HepG2 (cell line): Measurements from ENCODE around the gene SQSTM1. TPM values are rescaled to one million over a fixed set of nuclear protein-coding genes. Genes with fewer than 3 reads are reported as not detected.

ENCODE experiments used
- AGO2 ChIP-seq: fragments of 200-400 bp; formaldehyde crosslinking; optimal IDR thresholded peaks from 2 replicates; pipeline ENCODE3; 2017; ENCODE audit warnings: mild to moderate bottlenecking, low read depth, low read length, moderate library complexity
- ATF7 ChIP-seq, 2 experiments: fragments of 450-650 bp in 1 of 2; sonication (generic) in 1 of 2; formaldehyde crosslinking in 1 of 2; IDR thresholded peaks; 2 replicates each; pipeline versions ENCODE4 v1.4.0 to v1.6.1; 2016 to 2020; ENCODE audit warnings: antibody characterized with exemption in 1 of 2, mild to moderate bottlenecking in 1 of 2, missing genetic modification reagents in 1 of 2
- ELF3 ChIP-seq: IDR thresholded peaks from 2 replicates; pipeline ENCODE4 v1.6.1; 2016; ENCODE audit warnings: missing genetic modification reagents, missing compliant biosample characterization
- GATAD1 ChIP-seq: IDR thresholded peaks from 2 replicates; pipeline ENCODE4 v1.6.1; 2016; ENCODE audit warnings: missing genetic modification reagents, missing compliant biosample characterization
- HNRNPUL1 ChIP-seq: fragments of 200-400 bp; formaldehyde crosslinking; IDR thresholded peaks from 2 replicates; pipeline ENCODE4 v1.6.1; 2017; ENCODE audit warnings: low read depth, mild to moderate bottlenecking, low read length, moderate library complexity
- KLF6 ChIP-seq: IDR thresholded peaks from 2 replicates; pipeline ENCODE4 v1.8.0; 2016; ENCODE audit warnings: missing biosample characterization, missing genetic modification reagents
- MLLT10 ChIP-seq: sonication (generic); formaldehyde crosslinking; IDR thresholded peaks from 2 replicates; pipeline ENCODE4 v1.4.0; 2020; ENCODE audit warnings: missing genetic modification reagents
- PAX8 ChIP-seq: sonication (generic); formaldehyde crosslinking; IDR thresholded peaks from 2 replicates; pipeline ENCODE4 v1.8.0; 2022; ENCODE audit warnings: mild to moderate bottlenecking, missing genetic modification reagents, borderline replicate concordance
- PHF21A ChIP-seq: sonication (generic); formaldehyde crosslinking; IDR thresholded peaks from 2 replicates; pipeline ENCODE4 v1.5.0; 2020; ENCODE audit warnings: mild to moderate bottlenecking, missing genetic modification reagents
- PRPF4 ChIP-seq: fragments of 200-400 bp; formaldehyde crosslinking; IDR thresholded peaks from 2 replicates; pipeline ENCODE4 v1.6.1; 2016; ENCODE audit warnings: low read length, low read depth; ENCODE audit not compliant: poor library complexity, severe bottlenecking
- SATB2 ChIP-seq: sonication (generic); formaldehyde crosslinking; IDR thresholded peaks from 2 replicates; pipeline ENCODE4 v1.5.0; 2020; ENCODE audit warnings: missing genetic modification reagents
- SNAPC2 ChIP-seq: sonication (generic); formaldehyde crosslinking; IDR thresholded peaks from 2 replicates; pipeline ENCODE4 v1.8.1; 2022; ENCODE audit warnings: mild to moderate bottlenecking, missing genetic modification reagents
- ZNF451 ChIP-seq: sonication (generic); formaldehyde crosslinking; IDR thresholded peaks from 2 replicates; pipeline ENCODE4 v1.5.0; 2020; ENCODE audit warnings: mild to moderate bottlenecking, missing genetic modification reagents
- ZNF629 ChIP-seq: sonication (generic); formaldehyde crosslinking; conservative IDR thresholded peaks from 2 replicates; pipeline ENCODE4 v1.5.0; 2020; ENCODE audit warnings: missing genetic modification reagents
- polyA plus RNA-seq, 8 experiments: library from polyadenylated mRNA; depleted of rRNA in 3 of 8; stranded (reverse) in 7 of 8; unstranded in 1 of 8; fragments of >200 nt; fragmentation: Illumina TruSeq in 4 of 8; extraction: Trizol in 4 of 8; gene quantifications; 2 replicates each; pipeline versions ENCODE4 v1.2.1 to v1.2.3, GENCODE V29; 2011 to 2016; ENCODE audit warnings: low read depth in 4 of 8, missing spikeins in 1 of 8, mixed read lengths in 1 of 8; ENCODE audit not compliant: insufficient read depth in 1 of 8
- total RNA-seq, 5 experiments: library from RNA; depleted of rRNA; stranded (reverse); fragments of >200 nt; fragmentation: Illumina TruSeq; extraction: Trizol; gene quantifications; 2 replicates each; pipeline ENCODE4 v1.2.3, GENCODE V29; 2016; ENCODE audit warnings: low read depth in 1 of 5
- TF ChIP-seq, protein P1 (sequence below): sonication (generic); formaldehyde crosslinking; IDR thresholded peaks from 2 replicates; pipeline ENCODE4 v1.5.0; 2020; ENCODE audit warnings: mild to moderate bottlenecking, missing genetic modification reagents
- TF ChIP-seq, protein P2 (sequence below): sonication (generic); formaldehyde crosslinking; IDR thresholded peaks from 2 replicates; pipeline ENCODE4 v1.5.1; 2020; ENCODE audit warnings: missing genetic modification reagents, mild to moderate bottlenecking, borderline replicate concordance
- TF ChIP-seq, protein P3 (sequence below): sonication (generic); formaldehyde crosslinking; IDR thresholded peaks from 2 replicates; pipeline ENCODE4 v1.5.0; 2020; ENCODE audit warnings: missing genetic modification reagents
- TF ChIP-seq, protein P4 (sequence below): sonication (generic); formaldehyde crosslinking; IDR thresholded peaks from 2 replicates; pipeline ENCODE4 v1.5.0; 2020; ENCODE audit warnings: missing genetic modification reagents, mild to moderate bottlenecking, borderline replicate concordance
- TF ChIP-seq, protein P5 (sequence below): IDR thresholded peaks from 2 replicates; pipeline ENCODE4 v1.6.1; 2016
- TF ChIP-seq, protein P6 (sequence below): sonication (generic); formaldehyde crosslinking; IDR thresholded peaks from 2 replicates; pipeline ENCODE4 v1.4.0; 2020; ENCODE audit warnings: missing genetic modification reagents

SQSTM1 gene
- total and polyA plus RNA-seq, 2 of the 13 experiments (the other 11 are each of a cell fraction or from before 2014, with no cell fraction given) = 90.9 to 160 TPM

DNA sequence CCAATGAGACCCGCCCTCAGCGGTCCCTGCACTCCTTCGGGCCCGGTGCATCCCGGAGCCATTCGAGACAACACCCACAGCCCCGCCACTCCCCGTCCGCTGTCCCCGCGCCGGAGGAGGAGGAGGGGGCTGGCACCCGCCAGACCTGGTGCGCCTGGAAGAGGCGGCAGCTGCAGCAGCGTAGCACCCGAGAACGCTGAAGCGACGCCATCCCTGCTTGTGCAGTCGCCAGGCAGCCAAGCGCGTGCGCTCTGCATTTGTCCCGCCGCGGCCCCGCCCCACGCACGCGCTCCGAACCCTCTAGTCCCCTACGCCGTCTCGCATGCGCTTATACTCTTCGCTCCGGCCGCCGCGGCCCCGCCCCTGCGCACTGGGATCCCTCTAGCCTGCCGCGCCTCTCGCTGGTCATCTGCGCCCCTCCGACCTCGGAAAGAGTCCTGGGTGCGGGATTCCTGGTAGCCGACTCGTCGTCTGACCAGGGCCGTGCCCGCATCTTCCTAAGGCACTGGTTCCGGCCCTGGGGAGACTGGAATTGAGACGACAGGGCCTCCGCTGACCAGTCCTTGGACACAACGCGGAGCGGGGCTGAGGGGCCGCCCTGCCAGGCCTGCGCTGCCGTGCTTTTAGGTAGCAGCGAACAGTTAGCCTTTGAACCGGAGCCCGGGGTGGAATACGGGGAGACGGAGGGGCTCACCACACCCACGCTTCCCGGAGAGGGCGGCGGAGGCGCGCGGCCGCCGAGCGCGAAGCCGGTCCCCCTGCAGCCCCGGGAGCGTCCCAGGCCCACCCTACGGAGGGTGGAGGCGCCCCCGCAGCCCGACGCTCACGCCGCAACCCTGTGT is 38.1 kb downstream of the SQSTM1 start, which contains the start of gene MRNIP (continued):
- 0 out of 2 replicates have a peak, but pooled peaks have one; percentile 30 for TF ChIP-seq ELF3 (CRISPR knock-in tag)
- TF ChIP-seq, protein P1, sequence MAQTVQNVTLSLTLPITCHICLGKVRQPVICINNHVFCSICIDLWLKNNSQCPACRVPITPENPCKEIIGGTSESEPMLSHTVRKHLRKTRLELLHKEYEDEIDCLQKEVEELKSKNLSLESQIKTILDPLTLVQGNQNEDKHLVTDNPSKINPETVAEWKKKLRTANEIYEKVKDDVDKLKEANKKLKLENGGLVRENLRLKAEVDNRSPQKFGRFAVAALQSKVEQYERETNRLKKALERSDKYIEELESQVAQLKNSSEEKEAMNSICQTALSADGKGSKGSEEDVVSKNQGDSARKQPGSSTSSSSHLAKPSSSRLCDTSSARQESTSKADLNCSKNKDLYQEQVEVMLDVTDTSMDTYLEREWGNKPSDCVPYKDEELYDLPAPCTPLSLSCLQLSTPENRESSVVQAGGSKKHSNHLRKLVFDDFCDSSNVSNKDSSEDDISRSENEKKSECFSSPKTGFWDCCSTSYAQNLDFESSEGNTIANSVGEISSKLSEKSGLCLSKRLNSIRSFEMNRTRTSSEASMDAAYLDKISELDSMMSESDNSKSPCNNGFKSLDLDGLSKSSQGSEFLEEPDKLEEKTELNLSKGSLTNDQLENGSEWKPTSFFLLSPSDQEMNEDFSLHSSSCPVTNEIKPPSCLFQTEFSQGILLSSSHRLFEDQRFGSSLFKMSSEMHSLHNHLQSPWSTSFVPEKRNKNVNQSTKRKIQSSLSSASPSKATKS = no peak
- TF ChIP-seq MLLT10 (CRISPR knock-in tag) = no peak
- TF ChIP-seq HNRNPUL1 = no peak
- TF ChIP-seq, protein P2, sequence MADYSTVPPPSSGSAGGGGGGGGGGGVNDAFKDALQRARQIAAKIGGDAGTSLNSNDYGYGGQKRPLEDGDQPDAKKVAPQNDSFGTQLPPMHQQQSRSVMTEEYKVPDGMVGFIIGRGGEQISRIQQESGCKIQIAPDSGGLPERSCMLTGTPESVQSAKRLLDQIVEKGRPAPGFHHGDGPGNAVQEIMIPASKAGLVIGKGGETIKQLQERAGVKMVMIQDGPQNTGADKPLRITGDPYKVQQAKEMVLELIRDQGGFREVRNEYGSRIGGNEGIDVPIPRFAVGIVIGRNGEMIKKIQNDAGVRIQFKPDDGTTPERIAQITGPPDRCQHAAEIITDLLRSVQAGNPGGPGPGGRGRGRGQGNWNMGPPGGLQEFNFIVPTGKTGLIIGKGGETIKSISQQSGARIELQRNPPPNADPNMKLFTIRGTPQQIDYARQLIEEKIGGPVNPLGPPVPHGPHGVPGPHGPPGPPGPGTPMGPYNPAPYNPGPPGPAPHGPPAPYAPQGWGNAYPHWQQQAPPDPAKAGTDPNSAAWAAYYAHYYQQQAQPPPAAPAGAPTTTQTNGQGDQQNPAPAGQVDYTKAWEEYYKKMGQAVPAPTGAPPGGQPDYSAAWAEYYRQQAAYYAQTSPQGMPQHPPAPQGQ (CRISPR knock-in tag) = 0 out of 2 replicates have a peak, but pooled peaks have one; percentile 80
- 0 out of 2 replicates have a peak, but pooled peaks have one; percentile 11 for TF ChIP-seq SATB2
- peak; percentile 79; the same call in 1 of the 2 replicates for TF ChIP-seq KLF6
- peak; percentile 65; the same call in 1 of the 2 replicates for TF ChIP-seq ZNF451 (CRISPR knock-in tag)
- TF ChIP-seq AGO2 = peak; percentile 96
- TF ChIP-seq, protein P3, sequence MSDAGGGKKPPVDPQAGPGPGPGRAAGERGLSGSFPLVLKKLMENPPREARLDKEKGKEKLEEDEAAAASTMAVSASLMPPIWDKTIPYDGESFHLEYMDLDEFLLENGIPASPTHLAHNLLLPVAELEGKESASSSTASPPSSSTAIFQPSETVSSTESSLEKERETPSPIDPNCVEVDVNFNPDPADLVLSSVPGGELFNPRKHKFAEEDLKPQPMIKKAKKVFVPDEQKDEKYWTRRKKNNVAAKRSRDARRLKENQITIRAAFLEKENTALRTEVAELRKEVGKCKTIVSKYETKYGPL (CRISPR knock-in tag) = no peak
- TF ChIP-seq, protein P4, sequence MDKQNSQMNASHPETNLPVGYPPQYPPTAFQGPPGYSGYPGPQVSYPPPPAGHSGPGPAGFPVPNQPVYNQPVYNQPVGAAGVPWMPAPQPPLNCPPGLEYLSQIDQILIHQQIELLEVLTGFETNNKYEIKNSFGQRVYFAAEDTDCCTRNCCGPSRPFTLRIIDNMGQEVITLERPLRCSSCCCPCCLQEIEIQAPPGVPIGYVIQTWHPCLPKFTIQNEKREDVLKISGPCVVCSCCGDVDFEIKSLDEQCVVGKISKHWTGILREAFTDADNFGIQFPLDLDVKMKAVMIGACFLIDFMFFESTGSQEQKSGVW (CRISPR knock-in tag) = no peak; the same call in 1 of the 2 replicates
- TF ChIP-seq PAX8 = peak; percentile 45; the same call in 1 of the 2 replicates
- TF ChIP-seq PRPF4 = no peak
- TF ChIP-seq SNAPC2 (CRISPR knock-in tag) = peak; percentile 92
- 0 out of 2 replicates have a peak, but pooled peaks have one; percentile 31 for TF ChIP-seq ZNF629
- TF ChIP-seq, protein P5, sequence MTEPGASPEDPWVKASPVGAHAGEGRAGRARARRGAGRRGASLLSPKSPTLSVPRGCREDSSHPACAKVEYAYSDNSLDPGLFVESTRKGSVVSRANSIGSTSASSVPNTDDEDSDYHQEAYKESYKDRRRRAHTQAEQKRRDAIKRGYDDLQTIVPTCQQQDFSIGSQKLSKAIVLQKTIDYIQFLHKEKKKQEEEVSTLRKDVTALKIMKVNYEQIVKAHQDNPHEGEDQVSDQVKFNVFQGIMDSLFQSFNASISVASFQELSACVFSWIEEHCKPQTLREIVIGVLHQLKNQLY (CRISPR knock-in tag) = no peak; the same call in 1 of the 2 replicates
- TF ChIP-seq PHF21A (CRISPR knock-in tag) = peak; percentile 76
- TF ChIP-seq ATF7 (IDR thresholded peaks at IDR 0.05) = no peak
- TF ChIP-seq ATF7 (CRISPR knock-in tag; IDR thresholded peaks at IDR 0.05) = peak; percentile 43; the same call in 1 of the 2 replicates
- peak; percentile 84 for TF ChIP-seq GATAD1 (CRISPR knock-in tag)
- TF ChIP-seq, protein P6, sequence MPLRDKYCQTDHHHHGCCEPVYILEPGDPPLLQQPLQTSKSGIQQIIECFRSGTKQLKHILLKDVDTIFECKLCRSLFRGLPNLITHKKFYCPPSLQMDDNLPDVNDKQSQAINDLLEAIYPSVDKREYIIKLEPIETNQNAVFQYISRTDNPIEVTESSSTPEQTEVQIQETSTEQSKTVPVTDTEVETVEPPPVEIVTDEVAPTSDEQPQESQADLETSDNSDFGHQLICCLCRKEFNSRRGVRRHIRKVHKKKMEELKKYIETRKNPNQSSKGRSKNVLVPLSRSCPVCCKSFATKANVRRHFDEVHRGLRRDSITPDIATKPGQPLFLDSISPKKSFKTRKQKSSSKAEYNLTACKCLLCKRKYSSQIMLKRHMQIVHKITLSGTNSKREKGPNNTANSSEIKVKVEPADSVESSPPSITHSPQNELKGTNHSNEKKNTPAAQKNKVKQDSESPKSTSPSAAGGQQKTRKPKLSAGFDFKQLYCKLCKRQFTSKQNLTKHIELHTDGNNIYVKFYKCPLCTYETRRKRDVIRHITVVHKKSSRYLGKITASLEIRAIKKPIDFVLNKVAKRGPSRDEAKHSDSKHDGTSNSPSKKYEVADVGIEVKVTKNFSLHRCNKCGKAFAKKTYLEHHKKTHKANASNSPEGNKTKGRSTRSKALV = peak; percentile 75; the same call in 1 of the 2 replicates
